Common myeloid progenitor, CD34-positive (primary cell): ENCODE measurements around the gene PUM1.

Source experiments
- CTCF ChIA-PET: fragments of 350-600 bp; sonication (Branson Sonifier 250); formaldehyde crosslinking; loops from one replicate; lab custom pipeline; 2021; ENCODE audit warnings: antibody characterized with exemption; lab: Charles Lee
- POLR2A ChIA-PET: fragments of 350-600 bp; sonication (Branson Sonifier 250); formaldehyde crosslinking; loops from one replicate; lab custom pipeline; 2021; ENCODE audit warnings: antibody characterized with exemption; lab: Charles Lee
- DNase-seq, 3 donors: peaks; one replicate each; pipeline versions ENCODE4 v3.0.0 to v3.0.0-alpha.2; 2013
- H3K27ac ChIP-seq, 2 experiments: 1 replicate in 1 of 2; 2 replicates in 1 of 2; pipeline ENCODE4 v1.7.0; 2013; ENCODE audit warnings: inconsistent platforms in 2 of 2, low read length in 2 of 2, mild to moderate bottlenecking in 2 of 2, low read depth in 1 of 2, moderate library complexity in 1 of 2; ENCODE audit not compliant: severe bottlenecking in 2 of 2, insufficient read depth in 1 of 2, poor library complexity in 1 of 2
- H3K27me3 ChIP-seq, 5 experiments: replicated peaks in 2 of 5; 1 replicate in 3 of 5; 2 replicates in 2 of 5; pipeline versions ENCODE4 v1.6.1 to v1.7.0; 2013; ENCODE audit warnings: low read length in 4 of 5, mild to moderate bottlenecking in 2 of 5, moderate library complexity in 2 of 5, inconsistent platforms in 1 of 5; ENCODE audit not compliant: insufficient read depth in 5 of 5, control insufficient read depth in 4 of 5
- H3K36me3 ChIP-seq, 4 experiments: 1 replicate in 2 of 4; 2 replicates in 2 of 4; pipeline versions ENCODE4 v1.6.1 to v1.7.0; 2013; ENCODE audit warnings: low read length in 3 of 4, control low read depth in 1 of 4, mild to moderate bottlenecking in 1 of 4; ENCODE audit not compliant: control insufficient read depth in 4 of 4, insufficient read depth in 4 of 4
- H3K4me1 ChIP-seq, 4 experiments: 1 replicate in 3 of 4; 2 replicates in 1 of 4; pipeline versions ENCODE4 v1.6.1 to v1.7.1; 2013; ENCODE audit warnings: low read length in 3 of 4, mild to moderate bottlenecking in 3 of 4, control low read depth in 1 of 4, inconsistent platforms in 1 of 4, moderate library complexity in 1 of 4; ENCODE audit not compliant: control insufficient read depth in 4 of 4, insufficient read depth in 4 of 4; ENCODE audit errors: control extremely low read depth in 1 of 4
- H3K4me3 ChIP-seq, 7 experiments: 1 replicate in 4 of 7; 2 replicates in 3 of 7; pipeline versions ENCODE4 v1.5.1 to v1.7.0; 2013; ENCODE audit warnings: mild to moderate bottlenecking in 7 of 7, low read length in 6 of 7, moderate library complexity in 6 of 7, inconsistent platforms in 2 of 7, low read depth in 2 of 7, control low read depth in 1 of 7; ENCODE audit not compliant: insufficient read depth in 4 of 7, control insufficient read depth in 1 of 7; ENCODE audit errors: extremely low read depth in 1 of 7
- H3K9me3 ChIP-seq, 5 experiments: 1 replicate in 4 of 5; 2 replicates in 1 of 5; pipeline versions ENCODE4 v1.6.1 to v1.7.1; 2013; ENCODE audit warnings: low read length in 4 of 5, mild to moderate bottlenecking in 2 of 5, inconsistent platforms in 1 of 5, low read depth in 1 of 5, moderate library complexity in 1 of 5; ENCODE audit not compliant: control insufficient read depth in 4 of 5, insufficient read depth in 2 of 5; ENCODE audit errors: control extremely low read depth in 1 of 5
- WGBS: methylation state at CpG from one replicate; pipeline ENCODE4 v1.1.5; 2013; ENCODE audit not compliant: insufficient coverage; 5-methylcytosine and 5-hydroxymethylcytosine counted together

Gene PUM1

DNA sequence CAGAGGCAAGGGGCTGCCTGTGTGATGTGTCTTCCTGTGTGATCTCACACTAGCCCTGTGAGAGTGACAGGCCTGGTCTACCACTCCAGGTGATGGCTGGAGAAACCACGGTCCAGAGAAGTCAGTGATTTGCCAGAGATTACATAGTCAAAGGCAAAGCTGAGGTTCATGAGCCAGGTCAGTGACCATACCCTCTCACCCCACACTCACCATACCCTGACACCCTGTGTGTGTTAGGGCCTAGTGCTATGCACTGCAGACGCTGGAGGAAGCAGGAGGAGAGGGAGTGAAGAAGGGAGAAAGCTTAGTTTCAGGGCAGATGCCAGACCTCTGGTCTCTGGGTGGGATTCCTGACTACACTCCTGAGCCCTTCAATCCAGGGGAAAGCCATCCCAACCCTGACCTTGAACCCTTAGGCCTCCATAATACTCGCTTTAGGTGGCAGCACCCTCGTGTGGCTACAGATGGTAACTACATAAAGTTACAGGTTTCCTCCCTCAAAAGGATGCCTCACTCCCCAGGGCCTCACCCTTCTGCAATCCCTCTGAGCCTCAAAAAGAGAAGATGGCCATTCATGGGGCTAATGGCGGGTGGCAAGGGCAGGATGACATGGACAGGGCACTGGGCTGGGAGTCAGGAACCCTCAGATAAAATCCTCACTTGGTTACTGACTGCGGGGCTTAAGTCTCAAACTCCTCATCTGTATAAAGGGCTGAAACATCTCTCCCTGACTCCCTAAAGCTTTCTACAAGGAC is 136.2 kb downstream of the PUM1 start:
- 8% methylated on average over 3 of the region's 6 CpGs for WGBS
- POLR2A ChIA-PET, result no interaction called here
- DNase-seq, result peak; percentile 39 to 70 (median 59)

DNA sequence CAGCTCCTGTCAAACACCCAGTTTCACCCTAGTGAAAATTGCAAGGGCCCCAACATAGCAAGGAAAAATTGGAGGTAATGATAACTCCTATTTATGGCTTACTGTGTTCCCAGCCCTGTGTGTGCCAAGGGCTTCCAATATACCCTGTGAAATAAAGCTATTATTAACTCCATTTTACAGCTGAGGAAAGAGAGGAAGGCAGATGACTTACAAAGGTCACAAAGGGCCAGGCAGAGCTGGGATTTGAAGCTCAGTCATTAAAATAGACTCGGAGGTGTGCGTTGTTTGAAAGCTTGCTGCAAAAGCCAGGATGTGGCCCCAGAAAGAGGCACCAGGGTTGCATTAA is 136.8 kb downstream of the PUM1 start:
- ChIA-PET CTCF (interaction anchor here (0.8 to 13.7 kb wide), 24 partner anchors 9 to 1134 kb away, joined by 3 to 161 read pairs (median 4); no protein-coding TSS in a partner anchor), POLR2A (no interaction called here)
- Histone ChIP-seq H3K9me3 (no peaks in the 10 kb centered on the region), H3K4me3 (no peak overlapping the region), H3K4me1 (no peaks in the 10 kb centered on the region), H3K27ac (no peak overlapping the region), H3K36me3 (peaks cover 0 to 20% (median 13%) of the 10 kb centered on the region in 4 experiments), H3K27me3 (no peaks in the 10 kb centered on the region)
- DNase-seq, result no peak
- 100% methylated on average over 2 of the region's 2 CpGs for WGBS

More for the DNA sequence above, 136.2 kb downstream of the PUM1 start:
- H3K27ac ChIP-seq, result no peak overlapping the region
- no peaks in the 10 kb centered on the region for H3K4me1 ChIP-seq
- no peaks in the 10 kb centered on the region for H3K9me3 ChIP-seq
- H3K4me3 ChIP-seq, result no peak overlapping the region
- peaks cover 0 to 26% (median 17%) of the 10 kb centered on the region in 4 experiments for H3K36me3 ChIP-seq
- H3K27me3 ChIP-seq, result no peaks in the 10 kb centered on the region
- CTCF ChIA-PET, result interaction anchor here (0.8 to 13.7 kb wide), 22 partner anchors 9 to 210 kb away, joined by 3 to 161 read pairs (median 5); no protein-coding TSS in a partner anchor

DNA sequence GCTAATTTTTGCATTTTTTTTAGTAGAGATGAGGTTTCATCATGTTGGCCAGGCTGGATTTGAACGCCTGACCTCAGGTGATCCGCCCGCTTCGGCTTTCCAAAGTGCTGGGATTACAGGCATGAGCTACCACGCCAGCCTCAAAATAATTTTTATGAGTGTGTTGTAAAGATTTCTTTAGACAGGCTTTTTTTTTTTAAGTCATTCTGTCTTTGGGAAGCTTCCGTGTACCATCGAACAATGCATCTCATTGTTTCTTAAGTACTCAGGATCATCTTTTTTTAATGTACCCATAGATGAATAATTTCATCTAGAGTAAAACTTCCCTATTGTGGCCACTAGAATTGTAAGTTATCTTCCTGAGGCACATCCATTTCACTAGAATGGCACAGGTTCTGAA is 137.3 kb downstream of the PUM1 start:
- no peak for DNase-seq
- CTCF ChIA-PET, result interaction anchor here (0.8 to 13.7 kb wide), 23 partner anchors 8 to 1135 kb away, joined by 3 to 161 read pairs (median 4); no protein-coding TSS in a partner anchor
- Histone ChIP-seq H3K36me3 (peaks cover 0 to 14% (median 7%) of the 10 kb centered on the region in 4 experiments), H3K9me3 (no peaks in the 10 kb centered on the region), H3K4me3 (no peak overlapping the region), H3K27me3 (no peaks in the 10 kb centered on the region), H3K27ac (no peak overlapping the region), H3K4me1 (no peaks in the 10 kb centered on the region)
- POLR2A ChIA-PET, result no interaction called here
- WGBS, result 91% methylated on average over 5 of the region's 7 CpGs

DNA sequence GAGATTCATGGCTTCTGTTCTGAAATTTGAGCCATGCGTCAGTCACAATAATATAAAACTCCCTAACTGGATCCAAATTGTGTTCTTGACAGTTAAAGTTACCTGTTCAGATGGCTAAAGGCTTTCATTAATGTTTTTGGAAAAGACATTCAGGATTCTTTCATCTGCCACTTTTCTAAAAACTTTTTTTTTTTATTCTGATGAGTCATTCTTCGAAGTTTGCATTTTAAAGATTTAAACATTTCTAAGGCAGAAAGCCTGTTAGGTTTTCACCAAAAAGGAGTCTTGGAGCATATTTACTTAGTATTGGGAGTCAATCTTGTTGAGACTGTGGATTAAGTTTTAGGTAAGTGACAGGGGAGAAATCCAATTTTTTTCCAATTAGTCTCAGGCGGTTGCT is 138.1 kb downstream of the PUM1 start:
- 100% methylated on average over 1 of the region's 3 CpGs for WGBS
- no peak for DNase-seq
- no peak overlapping the region for H3K27ac ChIP-seq
- H3K4me1 ChIP-seq, result no peaks in the 10 kb centered on the region
- ChIA-PET CTCF (interaction anchor here (1.0 to 13.7 kb wide), 5 partner anchors 17 to 144 kb away, joined by 3 to 161 read pairs (median 13); no protein-coding TSS in a partner anchor), POLR2A (no interaction called here)
- H3K27me3 ChIP-seq, result no peaks in the 10 kb centered on the region
- peaks cover 0 to 9% (median 2%) of the 10 kb centered on the region in 4 experiments for H3K36me3 ChIP-seq
- H3K4me3 ChIP-seq, result no peak overlapping the region
- H3K9me3 ChIP-seq, result no peaks in the 10 kb centered on the region

DNA sequence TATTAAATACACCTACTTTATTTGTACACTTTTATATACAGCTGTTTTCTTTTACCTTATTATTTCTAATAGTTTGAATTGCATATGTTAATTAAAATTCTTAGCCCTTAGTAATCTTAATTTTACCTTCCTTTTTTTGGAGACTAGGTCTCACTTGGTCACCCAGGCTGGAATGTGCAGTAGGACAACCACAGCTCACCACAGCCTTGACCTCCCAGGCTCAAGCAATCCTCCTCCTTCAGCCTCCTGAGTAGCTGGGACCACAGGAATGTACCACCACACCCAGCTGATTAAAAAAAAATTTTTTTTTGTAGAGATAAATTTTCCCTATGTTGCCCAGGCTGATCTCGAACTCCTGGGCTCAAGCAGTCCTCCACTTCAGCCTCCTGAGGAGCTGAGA is 141.9 kb downstream of the PUM1 start:
- no peak for DNase-seq
- CTCF ChIA-PET, result interaction anchor here (0.8 to 13.7 kb wide), 5 partner anchors 8 to 145 kb away, joined by 3 to 161 read pairs (median 5); no protein-coding TSS in a partner anchor
- peaks cover 0 to 17% (median 15%) of the 10 kb centered on the region in 4 experiments for H3K4me1 ChIP-seq
- WGBS, result no CpG with 5 or more reads among the region's 1 CpG
- H3K27me3 ChIP-seq, result peaks cover 0 to 4% (median 2%) of the 10 kb centered on the region in 5 experiments
- H3K27ac ChIP-seq, result no peak overlapping the region
- no peak overlapping the region for H3K4me3 ChIP-seq
- POLR2A ChIA-PET, result no interaction called here
- no peaks in the 10 kb centered on the region for H3K36me3 ChIP-seq
- no peaks in the 10 kb centered on the region for H3K9me3 ChIP-seq

DNA sequence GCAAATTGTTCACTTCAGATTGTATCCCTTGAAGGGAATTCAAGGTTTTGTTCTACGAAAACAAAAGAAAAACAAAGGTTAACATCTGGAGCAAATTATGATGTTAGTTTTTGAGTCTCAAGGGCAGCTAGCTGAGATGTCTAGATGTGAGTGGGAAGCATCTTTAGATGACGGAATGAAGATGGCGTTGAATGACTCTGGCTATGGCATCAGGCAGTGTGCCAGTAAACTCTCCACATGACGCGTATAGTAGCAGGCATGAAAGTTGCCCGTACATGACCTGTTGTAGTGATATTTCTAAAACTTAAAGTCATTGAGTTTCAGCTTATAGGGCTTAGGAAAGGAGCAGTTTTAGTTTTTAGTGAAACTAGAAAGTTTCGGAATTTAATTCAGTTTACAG is 144.7 kb downstream of the PUM1 start:
- POLR2A ChIA-PET, result interaction anchor here (0.6 kb wide), 1 partner anchor 295 kb away, joined by 3 read pairs; no protein-coding TSS in a partner anchor

More for the DNA sequence above, 144.7 kb downstream of the PUM1 start:
- CTCF ChIA-PET, result interaction anchor here (0.7 to 3.4 kb wide), 8 partner anchors 8 to 199 kb away, joined by 3 to 26 read pairs (median 6); no protein-coding TSS in a partner anchor
- H3K9me3 ChIP-seq, result no peaks in the 10 kb centered on the region
- no peaks in the 10 kb centered on the region for H3K36me3 ChIP-seq
- H3K4me1 ChIP-seq, result peaks cover 0 to 28% (median 26%) of the 10 kb centered on the region in 4 experiments
- 87% methylated on average over 5 of the region's 7 CpGs for WGBS
- peak in 1 of 3 donors; percentile 23 for DNase-seq
- H3K4me3 ChIP-seq, result no peak overlapping the region
- H3K27ac ChIP-seq, result no peak overlapping the region
- H3K27me3 ChIP-seq, result peaks cover 0 to 4% (median 2%) of the 10 kb centered on the region in 5 experiments
